ENCODE results near the gene CEACAM8.
"Not testable (repeated sequence)": the region's sequence is repeated elsewhere in the genome, so short reads cannot be mapped to it uniquely, and the experiment has no call there.

GRCh38 chr19:42557386-42557871 lies 37.3 kb downstream of the CEACAM8 start:
- not testable (repeated sequence) for TF ChIP-seq FOXM1 (IDR thresholded peaks at IDR 0.05; ENCODE audit: borderline replicate concordance); FOXK2 (IDR thresholded peaks at IDR 0.05); BHLHE40 (IDR thresholded peaks at IDR 0.05; ENCODE audit: borderline replicate concordance); FOXA1 (IDR thresholded peaks at IDR 0.05); NFRKB (IDR thresholded peaks at IDR 0.05); LEF1 (IDR thresholded peaks at IDR 0.05; ENCODE audit: borderline replicate concordance); ZNF384 (IDR thresholded peaks at IDR 0.05); SP1 (IDR thresholded peaks at IDR 0.05); TARDBP (IDR thresholded peaks at IDR 0.05); ARNT (IDR thresholded peaks at IDR 0.05); SUZ12 (IDR thresholded peaks at IDR 0.05)
- TF ChIP-seq, protein P1, sequence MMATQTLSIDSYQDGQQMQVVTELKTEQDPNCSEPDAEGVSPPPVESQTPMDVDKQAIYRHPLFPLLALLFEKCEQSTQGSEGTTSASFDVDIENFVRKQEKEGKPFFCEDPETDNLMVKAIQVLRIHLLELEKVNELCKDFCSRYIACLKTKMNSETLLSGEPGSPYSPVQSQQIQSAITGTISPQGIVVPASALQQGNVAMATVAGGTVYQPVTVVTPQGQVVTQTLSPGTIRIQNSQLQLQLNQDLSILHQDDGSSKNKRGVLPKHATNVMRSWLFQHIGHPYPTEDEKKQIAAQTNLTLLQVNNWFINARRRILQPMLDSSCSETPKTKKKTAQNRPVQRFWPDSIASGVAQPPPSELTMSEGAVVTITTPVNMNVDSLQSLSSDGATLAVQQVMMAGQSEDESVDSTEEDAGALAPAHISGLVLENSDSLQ (IDR thresholded peaks at IDR 0.05) = not testable (repeated sequence)

Measured in HEK293T (cell line).